Activated CD4-positive, alpha-beta T cell treated with anti-CD3 and anti-CD28 coated beads, Interleukin-2, amount 10 ng/mL, durations not matched to agents 7 days and 5 days (primary cell): ENCODE results near the gene FARS2. TPM values are rescaled to one million over a fixed set of nuclear protein-coding genes. Genes with fewer than 3 reads are reported as not detected.

Experiments
- CTCF ChIA-PET: fragments of 350-600 bp; sonication (Branson Sonifier 250); formaldehyde crosslinking; loops from one replicate; lab custom pipeline; 2021; ENCODE audit warnings: antibody characterized with exemption; lab: Charles Lee
- POLR2A ChIA-PET: fragments of 350-600 bp; sonication (Branson Sonifier 250); formaldehyde crosslinking; loops from one replicate; lab custom pipeline; 2021; ENCODE audit warnings: antibody characterized with exemption; lab: Charles Lee
- DNase-seq: peaks from one replicate; pipeline ENCODE4 v3.0.0-alpha.2; 2020
- H3K27ac Mint-ChIP-seq: one replicate; pipeline ENCODE4 v1.8.0; 2021; ENCODE audit warnings: mild to moderate bottlenecking, moderate library complexity, mixed read lengths
- H3K27me3 Mint-ChIP-seq: one replicate; pipeline ENCODE4 v1.8.0; 2021; ENCODE audit warnings: mixed read lengths
- H3K36me3 Mint-ChIP-seq: one replicate; pipeline ENCODE4 v1.8.0; 2021; ENCODE audit warnings: low read depth, mixed read lengths
- H3K4me1 Mint-ChIP-seq: one replicate; pipeline ENCODE4 v1.8.0; 2021; ENCODE audit warnings: mixed read lengths
- H3K4me3 Mint-ChIP-seq: one replicate; pipeline ENCODE4 v1.8.0; 2021; ENCODE audit warnings: mild to moderate bottlenecking, moderate library complexity, mixed read lengths
- H3K9me3 Mint-ChIP-seq: one replicate; pipeline ENCODE4 v1.8.0; 2021; ENCODE audit warnings: mixed read lengths
- total RNA-seq, 2 experiments: library from RNA; stranded (reverse); gene quantifications; one replicate each; pipeline ENCODE4 v1.2.3, GENCODE V29; 2021

The FARS2 gene
- total RNA-seq, 2 experiments from 2014 or later, result 17.2 to 17.5 TPM

DNA sequence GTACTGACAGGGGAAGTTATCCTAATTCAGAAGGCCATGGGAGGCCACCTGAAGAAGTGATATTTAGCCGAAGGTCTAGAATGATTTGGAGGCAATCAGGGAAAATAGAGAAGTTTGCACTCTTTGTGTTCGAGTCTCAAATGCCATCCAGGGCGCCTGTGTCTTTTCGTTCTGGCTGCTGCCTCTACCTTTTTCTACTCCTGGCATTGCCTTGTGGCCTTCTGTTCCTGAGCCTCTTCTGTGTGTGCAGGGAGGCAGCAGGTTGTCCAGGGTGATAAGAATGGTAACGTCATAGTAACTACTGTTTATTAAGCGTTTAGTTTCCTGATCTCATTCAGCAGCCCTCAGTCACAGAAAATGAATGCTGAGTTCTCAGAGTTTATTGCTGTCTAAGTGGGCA is 252.1 kb downstream of the FARS2 start:
- H3K36me3 Mint-ChIP-seq, result peaks cover 3% of the 10 kb centered on the region
- no peak for DNase-seq
- H3K4me3 Mint-ChIP-seq, result no peak overlapping the region
- ChIA-PET POLR2A (no interaction called here), CTCF (no interaction called here)
- no peaks in the 10 kb centered on the region for H3K27me3 Mint-ChIP-seq
- H3K27ac Mint-ChIP-seq, result no peak overlapping the region
- peaks cover 15% of the 10 kb centered on the region for H3K4me1 Mint-ChIP-seq
- H3K9me3 Mint-ChIP-seq, result peaks cover 3% of the 10 kb centered on the region

DNA sequence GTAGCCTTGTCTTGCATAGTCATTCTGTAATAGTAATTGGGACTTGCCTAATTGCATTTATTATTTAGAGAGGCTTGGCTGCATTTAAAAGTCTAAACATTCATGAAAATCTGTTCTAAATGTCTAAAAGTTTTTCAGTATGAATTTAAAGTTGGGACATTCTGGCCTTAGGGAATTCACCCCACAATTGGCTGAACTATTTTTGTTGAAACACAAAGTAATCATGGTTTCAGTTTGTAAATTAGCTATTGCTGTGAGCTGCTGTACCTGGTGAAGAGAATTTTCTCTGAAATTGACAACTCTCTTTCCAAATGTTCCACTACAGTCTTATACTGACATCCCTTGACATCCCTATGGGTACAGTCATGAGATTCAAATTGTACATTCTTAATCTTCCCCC is 253.0 kb downstream of the FARS2 start:
- ChIA-PET POLR2A (no interaction called here), CTCF (no interaction called here)
- Mint-ChIP-seq H3K27ac (no peak overlapping the region), H3K4me1 (peaks cover 21% of the 10 kb centered on the region), H3K27me3 (no peaks in the 10 kb centered on the region), H3K9me3 (peaks cover 3% of the 10 kb centered on the region), H3K4me3 (no peak overlapping the region), H3K36me3 (peaks cover 6% of the 10 kb centered on the region)
- no peak for DNase-seq

DNA sequence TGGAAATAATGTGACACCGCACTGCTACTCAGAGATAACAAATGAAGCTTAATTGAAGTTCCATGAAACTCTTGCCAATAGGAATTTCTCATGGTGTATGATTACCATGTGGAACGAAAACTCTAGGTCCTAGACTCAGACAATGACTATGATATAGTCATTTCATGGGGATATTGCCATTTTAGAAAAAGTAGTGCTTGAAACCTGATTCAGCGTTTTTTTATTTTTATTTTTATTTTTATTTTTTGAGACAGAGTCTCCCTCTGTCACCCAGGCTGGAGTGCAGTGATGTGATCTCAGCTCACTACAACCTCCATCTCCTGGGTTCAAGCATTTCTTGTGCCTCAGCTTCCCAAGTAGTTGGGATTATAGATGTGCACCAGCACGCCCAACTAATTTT is 253.9 kb downstream of the FARS2 start:
- no peak for DNase-seq

DNA sequence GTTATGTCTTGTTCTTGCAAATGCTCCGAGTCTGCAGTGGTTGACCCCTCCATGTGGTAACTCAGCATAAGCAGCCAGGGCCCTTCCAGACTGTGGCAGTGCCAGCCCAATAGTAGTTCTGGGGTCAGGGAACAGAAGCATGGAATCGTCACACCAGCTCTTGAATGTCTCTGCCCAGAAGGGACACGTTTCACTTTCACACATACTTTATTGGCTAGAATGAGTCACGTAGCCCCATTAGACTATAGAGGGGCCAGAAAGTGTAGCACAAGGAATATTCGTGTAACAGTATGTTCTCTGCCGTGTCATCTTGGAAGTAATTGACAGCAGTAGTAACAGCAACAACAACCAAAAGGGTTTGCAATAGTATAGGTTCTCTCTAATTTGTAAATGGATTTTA is 254.7 kb downstream of the FARS2 start:
- Mint-ChIP-seq H3K27ac (no peak overlapping the region), H3K27me3 (no peaks in the 10 kb centered on the region), H3K4me1 (peaks cover 31% of the 10 kb centered on the region), H3K9me3 (peaks cover 3% of the 10 kb centered on the region), H3K4me3 (no peak overlapping the region), H3K36me3 (peaks cover 8% of the 10 kb centered on the region)
- CTCF ChIA-PET, result interaction anchor here (1.3 kb wide), 1 partner anchor 9 kb away, joined by 5 read pairs; no protein-coding TSS in a partner anchor
- DNase-seq, result no peak
- POLR2A ChIA-PET, result no interaction called here

More for the DNA sequence above, 253.9 kb downstream of the FARS2 start:
- Mint-ChIP-seq H3K36me3 (peaks cover 6% of the 10 kb centered on the region), H3K4me3 (no peak overlapping the region), H3K27ac (no peak overlapping the region), H3K27me3 (no peaks in the 10 kb centered on the region), H3K4me1 (peaks cover 27% of the 10 kb centered on the region), H3K9me3 (peaks cover 3% of the 10 kb centered on the region)
- CTCF ChIA-PET, result no interaction called here
- POLR2A ChIA-PET, result no interaction called here

DNA sequence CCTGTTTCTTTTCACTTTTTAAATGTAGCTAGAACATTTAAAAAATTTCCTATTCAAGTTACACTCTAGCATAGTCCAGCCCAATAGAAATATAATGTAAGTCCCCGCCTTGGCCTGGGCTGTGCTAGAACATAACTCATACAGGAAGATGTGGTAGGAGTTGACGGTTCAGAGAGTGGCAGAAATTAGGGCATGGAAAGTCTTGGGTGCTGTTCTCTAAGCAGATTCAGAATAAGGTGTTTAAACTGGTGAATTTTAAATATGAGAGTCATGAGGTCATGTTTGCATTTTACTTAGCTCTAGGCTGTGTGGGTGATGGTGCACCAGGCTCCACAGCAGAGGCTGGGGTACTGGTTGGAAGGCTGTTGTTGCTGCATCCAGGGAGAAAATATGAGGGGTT is 256.5 kb downstream of the FARS2 start:
- Mint-ChIP-seq H3K27ac (peak overlapping the region; percentile 86), H3K27me3 (no peaks in the 10 kb centered on the region), H3K4me3 (no peak overlapping the region), H3K36me3 (peaks cover 10% of the 10 kb centered on the region), H3K9me3 (peaks cover 3% of the 10 kb centered on the region), H3K4me1 (peaks cover 49% of the 10 kb centered on the region)
- CTCF ChIA-PET, result no interaction called here
- POLR2A ChIA-PET, result no interaction called here
- DNase-seq, result peak; percentile 48

DNA sequence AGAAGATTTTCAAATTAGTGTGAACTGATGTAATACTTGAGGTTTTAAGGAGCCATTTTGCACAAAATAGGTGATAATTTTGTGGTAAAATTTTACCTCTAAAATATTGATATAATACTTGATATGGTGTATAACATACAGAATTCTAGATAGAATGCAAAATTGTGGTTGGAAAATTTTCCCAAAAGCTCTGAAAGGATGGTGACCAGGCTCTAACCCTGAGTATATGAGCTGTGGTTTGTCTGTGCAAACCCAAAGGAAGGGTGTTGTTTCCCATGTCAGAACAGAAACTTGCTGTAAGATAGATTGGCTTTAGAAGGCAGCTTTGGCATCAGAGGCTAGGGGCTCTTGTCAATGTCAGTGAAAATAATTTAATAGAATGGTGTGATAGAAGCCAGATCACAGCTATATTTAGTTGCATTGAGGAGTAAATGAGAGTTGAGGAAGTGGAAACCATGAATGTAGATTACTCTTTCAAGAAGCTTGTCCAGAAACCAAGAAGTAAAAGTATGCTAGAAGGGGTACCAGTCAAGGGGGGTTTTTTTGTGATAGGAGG is 257.7 kb downstream of the FARS2 start:
- Mint-ChIP-seq H3K4me3 (no peak overlapping the region), H3K9me3 (peaks cover 3% of the 10 kb centered on the region), H3K4me1 (peaks cover 49% of the 10 kb centered on the region), H3K36me3 (peaks cover 10% of the 10 kb centered on the region), H3K27me3 (no peaks in the 10 kb centered on the region), H3K27ac (peak overlapping the region; percentile 51)
- ChIA-PET CTCF (interaction anchor here (1.3 to 3.2 kb wide), 3 partner anchors 10 to 60 kb away, joined by 3 to 8 read pairs (median 3); no protein-coding TSS in a partner anchor), POLR2A (no interaction called here)
- peak; percentile 18 for DNase-seq

DNA sequence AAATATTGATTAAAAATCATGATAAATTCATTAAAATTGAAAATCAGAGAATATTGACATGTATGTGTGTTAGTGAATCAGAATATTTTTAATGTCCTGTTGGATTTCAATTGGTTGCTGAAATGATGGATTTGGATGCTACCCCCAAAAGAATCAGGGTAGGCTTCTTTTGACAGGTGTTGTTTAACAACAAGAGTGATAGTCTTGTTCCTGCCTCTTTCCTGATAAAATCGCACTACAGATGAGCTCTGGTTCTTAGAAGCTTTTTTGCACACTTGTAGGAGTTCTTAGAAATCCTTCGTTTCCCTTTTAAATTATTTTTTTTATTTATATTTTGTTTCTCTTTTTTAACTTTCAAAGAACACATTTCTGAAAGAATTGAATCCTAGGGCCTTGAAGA is 259.5 kb downstream of the FARS2 start:
- ChIA-PET CTCF (interaction anchor here (1.4 to 3.2 kb wide), 2 partner anchors 8 to 49 kb away, joined by 3 to 8 read pairs; no protein-coding TSS in a partner anchor), POLR2A (no interaction called here)
- no peaks in the 10 kb centered on the region for H3K27me3 Mint-ChIP-seq
- H3K4me3 Mint-ChIP-seq, result no peak overlapping the region
- H3K36me3 Mint-ChIP-seq, result peaks cover 10% of the 10 kb centered on the region
- H3K27ac Mint-ChIP-seq, result no peak overlapping the region
- H3K4me1 Mint-ChIP-seq, result peaks cover 47% of the 10 kb centered on the region
- peaks cover 3% of the 10 kb centered on the region for H3K9me3 Mint-ChIP-seq
- no peak for DNase-seq

DNA sequence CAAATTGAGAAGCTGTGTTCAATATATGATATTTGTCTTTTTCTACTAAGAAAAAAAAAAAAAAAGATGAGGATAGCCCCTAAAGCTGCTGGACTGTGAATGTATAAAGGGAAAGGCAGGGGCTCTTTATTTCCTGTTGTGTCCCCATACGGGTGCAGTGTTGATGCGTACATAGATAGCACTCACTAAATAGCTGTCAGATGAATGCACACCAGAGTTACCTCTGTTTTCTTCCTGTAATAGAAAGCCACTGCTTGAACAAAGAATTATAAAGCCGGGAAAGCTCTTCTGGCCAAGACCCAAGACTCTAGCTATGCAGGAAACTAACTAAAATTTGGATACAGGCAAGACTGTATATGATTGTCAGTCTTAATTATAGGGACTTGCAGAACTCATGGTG is 260.0 kb downstream of the FARS2 start:
- Mint-ChIP-seq H3K4me3 (no peak overlapping the region), H3K27me3 (no peaks in the 10 kb centered on the region), H3K4me1 (peaks cover 45% of the 10 kb centered on the region), H3K36me3 (peaks cover 10% of the 10 kb centered on the region), H3K27ac (no peak overlapping the region), H3K9me3 (peaks cover 3% of the 10 kb centered on the region)
- CTCF ChIA-PET, result interaction anchor here (3.2 kb wide), 1 partner anchor 8 kb away, joined by 8 read pairs; no protein-coding TSS in a partner anchor
- POLR2A ChIA-PET, result no interaction called here
- DNase-seq, result no peak

GRCh38 chr6:5522147-5522546 is 260.8 kb downstream of the FARS2 start:
- CTCF ChIA-PET, result no interaction called here
- Mint-ChIP-seq H3K36me3 (peaks cover 10% of the 10 kb centered on the region), H3K4me1 (peaks cover 42% of the 10 kb centered on the region), H3K27ac (no peak overlapping the region), H3K9me3 (peaks cover 3% of the 10 kb centered on the region), H3K27me3 (no peaks in the 10 kb centered on the region), H3K4me3 (no peak overlapping the region)
- POLR2A ChIA-PET, result no interaction called here
- no peak for DNase-seq

DNA sequence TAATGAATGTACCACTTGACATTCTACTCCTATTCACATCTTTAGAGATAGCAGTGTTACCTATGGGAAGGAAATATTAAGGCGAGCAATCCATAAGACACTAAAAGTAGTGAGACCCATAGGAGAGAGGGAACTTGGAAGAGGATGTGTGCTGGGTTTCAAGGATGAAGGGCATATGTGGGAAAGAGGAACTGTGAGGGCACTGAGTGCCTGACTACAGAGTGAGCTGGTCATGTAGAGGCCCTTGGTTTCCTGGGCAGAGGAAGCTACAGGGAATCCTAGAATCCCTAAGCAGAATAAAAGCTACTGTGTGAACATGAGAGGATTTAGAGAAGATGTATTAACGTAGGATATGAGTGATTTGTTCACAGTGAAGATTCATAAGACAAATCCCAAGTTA is 262.8 kb downstream of the FARS2 start:
- Mint-ChIP-seq H3K4me1 (peaks cover 30% of the 10 kb centered on the region), H3K9me3 (no peaks in the 10 kb centered on the region), H3K4me3 (no peak overlapping the region), H3K27me3 (no peaks in the 10 kb centered on the region), H3K36me3 (peaks cover 7% of the 10 kb centered on the region), H3K27ac (no peak overlapping the region)
- ChIA-PET CTCF (interaction anchor here (1.4 to 2.0 kb wide), 2 partner anchors 13 to 15 kb away, joined by 4 to 5 read pairs; no protein-coding TSS in a partner anchor), POLR2A (no interaction called here)
- DNase-seq, result no peak

DNA sequence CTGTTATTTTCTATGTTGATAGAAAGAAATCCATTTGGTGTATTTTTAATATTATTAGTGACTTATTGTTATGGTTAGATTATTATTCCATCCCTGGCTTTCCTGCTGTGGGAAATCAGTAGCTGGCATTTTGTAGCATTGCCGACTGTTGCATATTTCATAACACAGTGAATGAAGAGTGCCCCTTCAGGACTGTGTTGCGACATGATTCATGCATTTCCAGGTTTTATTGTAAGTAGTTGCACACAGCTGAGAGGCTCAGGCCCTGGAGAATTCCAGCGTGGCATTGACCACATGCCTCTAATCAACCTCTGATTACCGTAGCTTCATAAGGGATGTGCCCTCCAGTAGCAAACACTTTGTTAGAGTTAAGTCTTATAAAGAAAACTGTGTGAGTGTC is 263.9 kb downstream of the FARS2 start:
- Mint-ChIP-seq H3K9me3 (no peaks in the 10 kb centered on the region), H3K4me1 (peaks cover 22% of the 10 kb centered on the region), H3K27ac (no peak overlapping the region), H3K4me3 (no peak overlapping the region), H3K27me3 (no peaks in the 10 kb centered on the region), H3K36me3 (peaks cover 4% of the 10 kb centered on the region)
- ChIA-PET CTCF (interaction anchor here (1.4 to 2.0 kb wide), 2 partner anchors 12 to 16 kb away, joined by 4 to 5 read pairs; no protein-coding TSS in a partner anchor), POLR2A (no interaction called here)
- DNase-seq, result no peak

- ChIA-PET POLR2A (no interaction called here), CTCF (interaction anchor here (2.5 kb wide), 1 partner anchor 9 kb away, joined by 8 read pairs; no protein-coding TSS in a partner anchor)
- Mint-ChIP-seq H3K4me1 (peaks cover 4% of the 10 kb centered on the region), H3K9me3 (no peaks in the 10 kb centered on the region), H3K27me3 (no peaks in the 10 kb centered on the region), H3K36me3 (no peaks in the 10 kb centered on the region), H3K4me3 (no peak overlapping the region), H3K27ac (no peak overlapping the region)
- no peak for DNase-seq
These were observed 267.7 kb downstream of the FARS2 start for GRCh38 chr6:5529015-5529414.

DNA sequence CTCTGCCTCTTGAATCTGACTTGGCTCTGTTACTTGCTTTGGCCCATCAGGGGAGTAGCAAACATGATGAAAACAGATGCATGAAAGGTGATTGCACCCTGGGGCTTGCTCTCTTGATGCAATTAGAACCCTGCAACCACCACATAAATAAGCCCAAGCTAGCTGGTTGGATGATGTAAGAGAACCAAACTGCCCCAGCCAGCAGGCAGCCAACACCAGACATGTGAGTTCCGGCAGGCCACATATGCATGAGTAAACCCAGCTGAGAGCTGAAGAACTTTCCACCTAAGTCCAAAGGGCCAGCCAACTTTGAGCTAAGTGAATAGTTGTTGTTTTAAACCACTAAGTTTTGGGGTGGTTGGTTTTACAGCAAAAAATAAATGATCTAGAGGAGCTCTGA is 268.4 kb downstream of the FARS2 start:
- no peak overlapping the region for H3K27ac Mint-ChIP-seq
- no peak overlapping the region for H3K4me3 Mint-ChIP-seq
- no peaks in the 10 kb centered on the region for H3K27me3 Mint-ChIP-seq
- peaks cover 4% of the 10 kb centered on the region for H3K4me1 Mint-ChIP-seq
- ChIA-PET POLR2A (no interaction called here), CTCF (interaction anchor here (0.6 to 2.5 kb wide), 2 partner anchors 10 to 1414 kb away, joined by 4 to 8 read pairs; no protein-coding TSS in a partner anchor)
- no peaks in the 10 kb centered on the region for H3K9me3 Mint-ChIP-seq
- H3K36me3 Mint-ChIP-seq, result no peaks in the 10 kb centered on the region
- DNase-seq, result no peak
